ENCODE results near the gene ACSL3.

Gene ACSL3

GRCh38 chr2:222860740-222861410, at the start of gene ACSL3:
TSS of gene ACSL3 (plus strand) at chr2:222861036. CDS start at chr2:222908773, 47,737 bp downstream.
- peak; percentile 72 for DNase-seq (ENCODE audit: low read depth)
- in situ Hi-C loops (cut with HindIII; ENCODE audit: low sequenced_read_pairs): no loop called here
- TF ChIP-seq, protein P1, sequence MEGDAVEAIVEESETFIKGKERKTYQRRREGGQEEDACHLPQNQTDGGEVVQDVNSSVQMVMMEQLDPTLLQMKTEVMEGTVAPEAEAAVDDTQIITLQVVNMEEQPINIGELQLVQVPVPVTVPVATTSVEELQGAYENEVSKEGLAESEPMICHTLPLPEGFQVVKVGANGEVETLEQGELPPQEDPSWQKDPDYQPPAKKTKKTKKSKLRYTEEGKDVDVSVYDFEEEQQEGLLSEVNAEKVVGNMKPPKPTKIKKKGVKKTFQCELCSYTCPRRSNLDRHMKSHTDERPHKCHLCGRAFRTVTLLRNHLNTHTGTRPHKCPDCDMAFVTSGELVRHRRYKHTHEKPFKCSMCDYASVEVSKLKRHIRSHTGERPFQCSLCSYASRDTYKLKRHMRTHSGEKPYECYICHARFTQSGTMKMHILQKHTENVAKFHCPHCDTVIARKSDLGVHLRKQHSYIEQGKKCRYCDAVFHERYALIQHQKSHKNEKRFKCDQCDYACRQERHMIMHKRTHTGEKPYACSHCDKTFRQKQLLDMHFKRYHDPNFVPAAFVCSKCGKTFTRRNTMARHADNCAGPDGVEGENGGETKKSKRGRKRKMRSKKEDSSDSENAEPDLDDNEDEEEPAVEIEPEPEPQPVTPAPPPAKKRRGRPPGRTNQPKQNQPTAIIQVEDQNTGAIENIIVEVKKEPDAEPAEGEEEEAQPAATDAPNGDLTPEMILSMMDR (IDR thresholded peaks at IDR 0.05; ENCODE audit: low read depth, low read length, missing control alignments): no peak
- H3K4me3 ChIP-seq (ENCODE audit: low read depth, low read length): peak within 1 kb of the TSS; percentile 89

DNA sequence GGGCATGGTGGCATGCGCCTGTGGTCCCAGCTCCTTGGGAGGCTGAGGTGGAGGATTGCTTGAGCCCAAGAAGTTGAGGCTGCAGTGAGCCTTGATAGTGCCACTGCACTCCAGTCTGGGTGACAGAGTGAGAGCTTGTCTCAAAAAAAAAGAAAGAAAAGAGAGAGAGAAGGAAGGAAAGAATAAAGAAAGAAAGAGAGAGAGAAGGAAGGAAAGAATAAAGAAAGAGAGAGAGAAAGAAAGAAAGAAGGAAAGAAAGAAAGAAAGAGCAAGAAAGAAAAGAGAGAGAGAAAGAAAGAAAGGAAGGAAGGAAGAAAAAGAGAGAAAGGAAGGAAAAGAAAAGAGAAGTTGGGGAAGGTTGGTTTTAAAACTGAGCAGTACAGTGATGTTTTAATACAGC, 49.0 kb upstream of the ACSL3 start:
- in situ Hi-C loops (cut with HindIII; ENCODE audit: low sequenced_read_pairs): no loop called here
- DNase-seq (ENCODE audit: low read depth): no peak
- no peak overlapping the region for H3K4me3 ChIP-seq (ENCODE audit: low read depth, low read length)
- TF ChIP-seq, protein P1 (IDR thresholded peaks at IDR 0.05; ENCODE audit: low read depth, low read length, missing control alignments): no peak

DNA sequence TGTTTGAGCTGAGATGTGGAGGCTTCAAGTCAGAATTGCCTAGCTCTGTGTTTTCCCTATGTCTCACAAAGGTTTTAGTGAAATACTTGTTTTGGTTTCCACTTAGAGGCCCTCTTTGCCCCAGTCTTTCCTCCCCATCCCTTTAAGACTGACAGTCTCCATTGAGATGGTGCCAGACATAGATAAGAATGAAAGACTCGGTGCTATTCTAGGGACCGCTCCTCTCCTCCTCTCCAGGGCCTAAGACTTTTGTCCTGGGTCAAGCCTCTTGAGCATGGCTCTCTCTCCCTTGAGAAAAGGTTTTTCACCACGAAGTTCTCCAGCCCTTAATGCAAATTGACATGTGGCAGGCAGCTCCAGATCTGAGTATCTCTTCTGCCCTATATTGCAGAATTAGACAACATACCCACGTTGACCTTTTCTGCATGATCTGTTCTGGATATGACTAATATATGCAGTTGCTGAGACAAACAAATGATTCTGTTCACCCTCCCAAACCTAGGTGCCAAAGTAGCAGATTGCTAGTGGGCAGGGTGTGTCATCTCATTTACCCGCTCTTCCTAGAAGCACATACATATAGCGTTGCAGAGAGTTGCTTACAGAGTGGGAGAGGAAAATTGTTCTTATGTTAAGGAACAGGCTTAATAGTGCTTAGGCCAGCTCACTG, 47.5 kb upstream of the ACSL3 start:
- TF ChIP-seq, protein P1 (IDR thresholded peaks at IDR 0.05; ENCODE audit: low read depth, low read length, missing control alignments): no peak
- in situ Hi-C loops (cut with HindIII; ENCODE audit: low sequenced_read_pairs): no loop called here
- no peak for DNase-seq (ENCODE audit: low read depth)
- H3K4me3 ChIP-seq (ENCODE audit: low read depth, low read length): no peak overlapping the region

GRCh38 chr2:222819722-222820333, 41.0 kb upstream of the ACSL3 start:
- in situ Hi-C loops (cut with HindIII; ENCODE audit: low sequenced_read_pairs): no loop called here
- TF ChIP-seq, protein P1 (IDR thresholded peaks at IDR 0.05; ENCODE audit: low read depth, low read length, missing control alignments): no peak
- DNase-seq (ENCODE audit: low read depth): no peak
- H3K4me3 ChIP-seq (ENCODE audit: low read depth, low read length): no peak overlapping the region

- TF ChIP-seq, protein P1 (IDR thresholded peaks at IDR 0.05; ENCODE audit: low read depth, low read length, missing control alignments): no peak
- in situ Hi-C loops (cut with HindIII; ENCODE audit: low sequenced_read_pairs): no loop called here
- no peak overlapping the region for H3K4me3 ChIP-seq (ENCODE audit: low read depth, low read length)
- DNase-seq (ENCODE audit: low read depth): no peak
Measured at GRCh38 chr2:222823183-222823930, 37.5 kb upstream of the ACSL3 start.

GRCh38 chr2:222825031-222825430, 35.8 kb upstream of the ACSL3 start:
- no peak overlapping the region for H3K4me3 ChIP-seq (ENCODE audit: low read depth, low read length)
- DNase-seq (ENCODE audit: low read depth): no peak
- TF ChIP-seq, protein P1 (IDR thresholded peaks at IDR 0.05; ENCODE audit: low read depth, low read length, missing control alignments): no peak
- in situ Hi-C loops (cut with HindIII; ENCODE audit: low sequenced_read_pairs): no loop called here
